Prostate gland (tissue), 2 donors: Measurements from ENCODE around the gene SLC41A1. TPM values are rescaled to one million over a fixed set of nuclear protein-coding genes. Genes with fewer than 3 reads are reported as not detected.

Experiments
- DNase-seq: peaks from one replicate; pipeline ENCODE4 v3.0.0-alpha.2; 2019; ENCODE audit warnings: low spot score
- H3K27ac ChIP-seq, 2 donors: fragments of 200-600 bp; sonication (generic); 2 replicates each; pipeline ENCODE4 v1.5.1; 2017 to 2019
- H3K27me3 ChIP-seq: fragments of 200-600 bp; sonication (generic); replicated peaks from 2 replicates; pipeline ENCODE4 v1.5.1; 2019; ENCODE audit not compliant: insufficient read depth
- H3K36me3 ChIP-seq, 2 donors: fragments of 200-600 bp; sonication (generic); 1 replicate in 1 of 2; 2 replicates in 1 of 2; pipeline versions ENCODE4 v1.5.1 to v1.8.1; 2017 to 2019
- H3K4me1 ChIP-seq: fragments of 200-600 bp; sonication (generic); replicated peaks from 2 replicates; pipeline ENCODE4 v1.5.1; 2019
- H3K4me3 ChIP-seq, 2 donors: fragments of 200-600 bp; sonication (generic); 2 replicates each; pipeline ENCODE4 v1.5.1; 2017 to 2019
- H3K9me3 ChIP-seq: fragments of 200-600 bp; sonication (generic); 2 replicates; pipeline ENCODE4 v1.5.1; 2017
- POLR2A ChIP-seq: fragments of 450-650 bp; IDR thresholded peaks from one replicate; pipeline ENCODE4 v1.6.1; 2016; ENCODE audit warnings: antibody characterized with exemption, mild to moderate bottlenecking
- POLR2AphosphoS5 ChIP-seq: sonication (generic); formaldehyde crosslinking; IDR thresholded peaks from one replicate; pipeline ENCODE4 v1.6.1; 2017; ENCODE audit warnings: antibody characterized with exemption
- WGBS: methylation state at CpG from one replicate; pipeline ENCODE4 v1.1.5; 2018; 5-methylcytosine and 5-hydroxymethylcytosine counted together
- intact Hi-C: fragments of 100-400 bp; cut with DNase I; formaldehyde crosslinking; loops from one replicate; pipeline ENCODE4 v1.14.2; 2022
- total RNA-seq, 2 donors: library from RNA; depleted of rRNA; stranded (reverse); fragments of >200 nt; gene quantifications; one replicate each; pipeline ENCODE4 v1.1.0, GENCODE V29; 2016
- TF ChIP-seq, protein P1 (sequence below), 4 experiments: fragments of 200-600 bp in 2 of 4; fragments of 450-650 bp in 2 of 4; sonication (generic) in 2 of 4; IDR thresholded peaks; 1 replicate in 3 of 4; 2 replicates in 1 of 4; pipeline ENCODE4 v1.5.1; 2016 to 2019; ENCODE audit warnings: antibody characterized with exemption in 4 of 4, mild to moderate bottlenecking in 2 of 4, moderate library complexity in 2 of 4

SLC41A1 gene
- total RNA-seq, 2 donors from 2014 or later: 20.3 to 114 TPM

DNA sequence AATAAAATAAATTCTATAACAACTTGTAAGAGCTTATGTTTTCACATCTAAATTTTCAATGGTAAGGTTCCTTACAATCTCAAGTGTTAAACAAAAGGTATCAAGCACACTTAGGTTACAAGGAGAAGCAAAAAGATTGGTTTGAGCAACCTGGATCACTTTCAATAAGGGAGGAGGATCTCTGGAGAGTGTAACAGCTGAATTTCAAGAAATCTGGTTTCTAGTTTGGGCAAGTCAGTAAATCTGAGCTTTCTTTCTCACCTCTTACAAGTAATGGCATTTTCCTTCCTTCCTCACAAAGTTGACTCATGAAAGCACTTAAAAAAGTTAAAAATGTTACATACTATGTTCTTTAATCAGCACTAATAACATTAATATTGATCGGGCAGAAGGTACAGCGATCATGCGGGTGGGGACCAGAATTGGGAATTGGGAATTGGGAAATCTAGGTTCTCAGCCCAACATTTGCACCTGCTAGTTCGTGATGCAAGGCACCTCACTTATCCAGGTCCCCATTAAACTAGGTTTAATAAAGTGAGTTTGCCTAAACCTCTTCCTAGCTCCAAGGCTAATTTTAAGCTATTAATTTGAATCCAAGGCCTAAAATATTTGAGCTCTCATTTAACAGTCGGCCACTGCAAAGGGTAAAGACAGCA lies 66.1 kb downstream of the SLC41A1 start:
- intact Hi-C loops: no loop called here
- H3K27ac ChIP-seq: peak overlapping the region in 1 of 2 donors; percentile 13
- no peaks in the 10 kb centered on the region for H3K27me3 ChIP-seq
- TF ChIP-seq, protein P1, sequence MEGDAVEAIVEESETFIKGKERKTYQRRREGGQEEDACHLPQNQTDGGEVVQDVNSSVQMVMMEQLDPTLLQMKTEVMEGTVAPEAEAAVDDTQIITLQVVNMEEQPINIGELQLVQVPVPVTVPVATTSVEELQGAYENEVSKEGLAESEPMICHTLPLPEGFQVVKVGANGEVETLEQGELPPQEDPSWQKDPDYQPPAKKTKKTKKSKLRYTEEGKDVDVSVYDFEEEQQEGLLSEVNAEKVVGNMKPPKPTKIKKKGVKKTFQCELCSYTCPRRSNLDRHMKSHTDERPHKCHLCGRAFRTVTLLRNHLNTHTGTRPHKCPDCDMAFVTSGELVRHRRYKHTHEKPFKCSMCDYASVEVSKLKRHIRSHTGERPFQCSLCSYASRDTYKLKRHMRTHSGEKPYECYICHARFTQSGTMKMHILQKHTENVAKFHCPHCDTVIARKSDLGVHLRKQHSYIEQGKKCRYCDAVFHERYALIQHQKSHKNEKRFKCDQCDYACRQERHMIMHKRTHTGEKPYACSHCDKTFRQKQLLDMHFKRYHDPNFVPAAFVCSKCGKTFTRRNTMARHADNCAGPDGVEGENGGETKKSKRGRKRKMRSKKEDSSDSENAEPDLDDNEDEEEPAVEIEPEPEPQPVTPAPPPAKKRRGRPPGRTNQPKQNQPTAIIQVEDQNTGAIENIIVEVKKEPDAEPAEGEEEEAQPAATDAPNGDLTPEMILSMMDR (IDR thresholded peaks at IDR 0.05): no peak
- no peak for TF ChIP-seq POLR2AphosphoS5
- TF ChIP-seq POLR2A: no peak
- 47% methylated on average over 5 of the region's 5 CpGs for WGBS
- no peaks in the 10 kb centered on the region for H3K9me3 ChIP-seq
- H3K4me1 ChIP-seq: no peaks in the 10 kb centered on the region
- DNase-seq: no peak
- no peaks in the 10 kb centered on the region for H3K36me3 ChIP-seq
- peak overlapping the region in 1 of 2 donors; percentile 99 for H3K4me3 ChIP-seq

DNA sequence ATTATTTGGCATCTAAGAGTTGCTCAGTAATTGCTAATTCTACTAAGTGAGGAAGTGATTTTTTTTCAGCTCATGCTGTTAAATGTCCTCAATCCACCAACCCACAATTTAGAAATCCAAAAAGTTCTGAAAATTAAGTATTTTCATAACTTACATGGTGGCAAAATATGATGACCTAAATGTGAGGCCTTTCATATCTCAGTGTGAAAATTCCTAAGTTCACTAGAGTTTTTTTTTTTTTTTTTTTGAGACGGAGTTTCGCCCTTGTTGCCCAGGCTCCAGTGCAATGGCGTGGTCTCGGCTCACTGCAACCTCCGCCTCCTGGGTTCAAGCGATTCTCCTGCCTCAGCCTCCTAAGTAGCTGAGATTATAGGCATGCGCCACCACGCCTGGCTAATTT lies 68.6 kb downstream of the SLC41A1 start:
- TF ChIP-seq POLR2A: no peak
- TF ChIP-seq POLR2AphosphoS5: no peak
- TF ChIP-seq, protein P1 (IDR thresholded peaks at IDR 0.05): no peak
- Histone ChIP-seq H3K4me1 (no peaks in the 10 kb centered on the region), H3K27ac (no peak overlapping the region), H3K36me3 (no peaks in the 10 kb centered on the region), H3K9me3 (no peaks in the 10 kb centered on the region), H3K27me3 (no peaks in the 10 kb centered on the region), H3K4me3 (no peak overlapping the region)
- DNase-seq: no peak
- intact Hi-C loops: no loop called here
- 94% methylated on average over 8 of the region's 8 CpGs for WGBS

DNA sequence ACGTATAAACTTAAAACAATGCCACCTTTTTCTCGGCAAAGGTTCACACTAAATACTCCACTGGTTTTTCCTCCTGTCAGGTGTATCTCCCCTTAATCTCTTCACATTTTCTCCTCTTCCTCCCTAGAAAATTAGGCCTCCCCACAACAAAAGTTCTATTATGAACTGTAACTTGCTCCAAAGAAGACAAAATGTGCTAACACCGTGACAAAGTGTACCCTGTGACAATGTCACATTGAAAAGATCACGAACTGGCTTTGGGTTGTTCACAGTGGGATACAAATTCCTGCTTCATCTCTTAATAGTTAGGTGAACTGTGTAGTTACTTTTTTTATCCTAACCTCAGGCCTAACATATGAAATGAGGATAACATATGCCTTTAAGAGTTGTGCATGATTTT lies 69.0 kb downstream of the SLC41A1 start:
- Histone ChIP-seq H3K4me1 (no peaks in the 10 kb centered on the region), H3K27ac (no peak overlapping the region), H3K36me3 (no peaks in the 10 kb centered on the region), H3K4me3 (no peak overlapping the region), H3K27me3 (no peaks in the 10 kb centered on the region), H3K9me3 (no peaks in the 10 kb centered on the region)
- intact Hi-C loops: no loop called here
- 36% methylated on average over 4 of the region's 4 CpGs for WGBS
- TF ChIP-seq POLR2A (no peak), POLR2AphosphoS5 (no peak)
- TF ChIP-seq, protein P1 (IDR thresholded peaks at IDR 0.05): no peak
- DNase-seq: no peak

DNA sequence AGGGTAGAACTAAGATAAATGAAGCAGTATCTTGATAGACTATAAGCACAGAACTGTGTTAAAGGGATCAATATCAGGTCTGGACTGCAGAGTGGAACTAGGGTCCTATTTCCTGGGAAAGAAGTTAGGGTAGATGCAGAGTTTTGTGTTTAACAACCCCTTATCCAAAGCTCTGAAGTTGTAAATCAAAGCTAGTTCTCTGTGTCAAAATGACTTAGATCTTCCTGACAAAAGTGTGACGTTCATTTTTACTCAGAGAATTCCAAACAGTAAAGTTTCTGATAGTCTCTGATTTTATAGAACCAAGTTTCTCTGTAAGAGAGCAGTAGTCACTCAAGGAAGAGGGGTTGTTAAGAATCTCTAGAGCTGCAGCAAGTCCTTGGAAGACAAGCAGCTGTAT lies 71.3 kb downstream of the SLC41A1 start:
- Histone ChIP-seq H3K4me1 (no peaks in the 10 kb centered on the region), H3K4me3 (no peak overlapping the region)
- intact Hi-C loops: no loop called here

More for the DNA sequence above, 71.3 kb downstream of the SLC41A1 start:
- Histone ChIP-seq H3K36me3 (no peaks in the 10 kb centered on the region), H3K27me3 (no peaks in the 10 kb centered on the region), H3K27ac (no peak overlapping the region), H3K9me3 (no peaks in the 10 kb centered on the region)
- no peak for DNase-seq
- 28% methylated on average over 1 of the region's 1 CpG for WGBS
- TF ChIP-seq POLR2A (no peak), POLR2AphosphoS5 (no peak)
- TF ChIP-seq, protein P1 (IDR thresholded peaks at IDR 0.05): no peak
